Epithelial cell of esophagus (primary cell): ENCODE data around the gene SMCO2.
A peak's percentile ranks its signal among the peaks of the same experiment; 100 is the strongest.

Source experiments
- DNase-seq: peaks from one replicate; pipeline ENCODE4 v3.0.0; 2010; ENCODE audit warnings: low read depth
- H3K4me3 ChIP-seq: 2 replicates; pipeline ENCODE4 v1.5.1; 2011; ENCODE audit warnings: mild to moderate bottlenecking, low read length, control low read depth
- TF ChIP-seq, protein P1 (sequence below): IDR thresholded peaks from 2 replicates; pipeline ENCODE4 v1.5.1; 2011; ENCODE audit warnings: low read depth, mild to moderate bottlenecking, low read length, control low read depth, inconsistent platforms; ENCODE audit not compliant: insufficient read depth; ENCODE audit errors: missing control alignments

The SMCO2 gene

DNA sequence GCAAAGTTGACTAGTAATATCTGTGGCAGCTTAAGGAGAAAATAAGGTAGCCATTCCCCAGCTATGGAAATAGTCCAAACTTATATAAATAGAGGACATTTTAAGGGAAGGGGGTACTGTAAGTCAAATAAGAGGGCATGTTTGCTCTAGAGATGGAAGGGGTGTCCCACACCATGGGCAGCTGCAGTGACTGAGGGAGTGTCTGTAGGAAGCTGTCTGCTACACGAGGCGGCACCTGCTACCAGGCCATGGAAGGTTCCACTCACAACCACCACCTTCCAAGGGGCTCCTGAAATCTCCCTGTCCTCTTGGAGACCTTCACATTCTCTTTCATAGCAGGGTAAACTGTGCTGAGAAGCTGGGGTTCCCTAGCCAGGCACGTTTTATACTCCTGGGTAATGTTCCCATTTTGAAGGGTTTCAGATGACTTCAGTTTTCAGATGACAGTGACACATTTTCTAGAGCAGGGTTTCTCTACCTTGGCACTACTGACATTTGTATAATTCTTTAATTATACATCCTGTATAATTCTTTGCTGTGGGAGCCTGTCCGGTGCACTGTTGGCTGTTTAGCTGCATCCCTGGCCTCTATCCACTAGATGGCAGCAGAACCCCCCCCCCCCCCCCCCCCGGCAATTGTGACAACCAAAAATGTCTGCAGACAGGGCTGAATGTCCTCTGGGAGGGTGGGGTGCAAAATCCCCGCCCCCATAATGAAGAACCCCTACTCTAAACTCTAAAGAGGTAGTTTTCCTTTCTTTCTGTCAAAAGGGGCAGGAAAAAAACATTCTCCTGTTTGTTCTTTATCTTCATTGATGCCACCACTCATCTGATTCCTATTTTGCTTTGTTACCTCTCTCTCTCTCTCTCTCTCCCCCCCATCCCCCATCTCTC lies 11.6 kb upstream of the SMCO2 start:
- TF ChIP-seq, protein P1, sequence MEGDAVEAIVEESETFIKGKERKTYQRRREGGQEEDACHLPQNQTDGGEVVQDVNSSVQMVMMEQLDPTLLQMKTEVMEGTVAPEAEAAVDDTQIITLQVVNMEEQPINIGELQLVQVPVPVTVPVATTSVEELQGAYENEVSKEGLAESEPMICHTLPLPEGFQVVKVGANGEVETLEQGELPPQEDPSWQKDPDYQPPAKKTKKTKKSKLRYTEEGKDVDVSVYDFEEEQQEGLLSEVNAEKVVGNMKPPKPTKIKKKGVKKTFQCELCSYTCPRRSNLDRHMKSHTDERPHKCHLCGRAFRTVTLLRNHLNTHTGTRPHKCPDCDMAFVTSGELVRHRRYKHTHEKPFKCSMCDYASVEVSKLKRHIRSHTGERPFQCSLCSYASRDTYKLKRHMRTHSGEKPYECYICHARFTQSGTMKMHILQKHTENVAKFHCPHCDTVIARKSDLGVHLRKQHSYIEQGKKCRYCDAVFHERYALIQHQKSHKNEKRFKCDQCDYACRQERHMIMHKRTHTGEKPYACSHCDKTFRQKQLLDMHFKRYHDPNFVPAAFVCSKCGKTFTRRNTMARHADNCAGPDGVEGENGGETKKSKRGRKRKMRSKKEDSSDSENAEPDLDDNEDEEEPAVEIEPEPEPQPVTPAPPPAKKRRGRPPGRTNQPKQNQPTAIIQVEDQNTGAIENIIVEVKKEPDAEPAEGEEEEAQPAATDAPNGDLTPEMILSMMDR, result peak; percentile 52
- H3K4me3 ChIP-seq, result no peak overlapping the region
- no peak for DNase-seq

DNA sequence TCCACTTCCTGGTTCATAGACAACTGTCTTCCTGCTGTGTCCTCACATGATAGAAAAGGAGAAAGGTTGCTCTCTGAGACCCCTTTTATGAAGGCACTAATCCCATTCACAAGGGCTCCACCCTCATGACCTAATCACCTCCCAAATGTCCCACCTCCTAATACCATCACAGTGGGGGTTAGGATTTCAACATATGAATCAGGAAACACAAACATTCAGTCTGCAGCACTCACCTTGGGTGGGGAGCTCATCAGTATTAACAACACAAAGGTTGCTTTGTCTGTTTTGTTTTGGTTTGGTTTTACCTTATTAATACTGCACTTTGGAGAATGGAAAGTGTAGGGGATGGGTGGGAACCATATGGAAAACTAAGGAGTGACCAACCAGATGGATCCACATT lies 10.5 kb upstream of the SMCO2 start:
- TF ChIP-seq, protein P1, result no peak
- no peak for DNase-seq

DNA sequence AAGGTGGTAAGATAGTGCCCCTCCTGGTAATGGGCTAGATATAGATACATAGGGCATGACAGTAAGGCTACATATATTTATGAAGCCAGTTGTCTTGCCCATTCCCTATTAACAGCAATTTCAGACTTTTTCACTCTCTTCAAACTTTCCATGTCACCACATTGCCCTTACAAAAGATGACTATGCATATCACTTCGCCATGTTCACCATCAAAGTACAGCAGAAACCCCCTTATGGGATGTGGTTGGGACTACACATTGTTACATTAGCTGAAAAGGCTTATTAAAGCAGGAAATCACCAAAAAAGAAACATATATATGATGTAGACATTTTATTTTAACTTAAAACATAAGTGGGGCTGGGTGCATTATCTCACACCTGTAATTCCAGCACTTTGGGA lies 9.8 kb upstream of the SMCO2 start:
- H3K4me3 ChIP-seq, result no peak overlapping the region
- TF ChIP-seq, protein P1, result no peak
- DNase-seq, result no peak

More for the DNA sequence above, 10.5 kb upstream of the SMCO2 start:
- H3K4me3 ChIP-seq, result no peak overlapping the region

DNA sequence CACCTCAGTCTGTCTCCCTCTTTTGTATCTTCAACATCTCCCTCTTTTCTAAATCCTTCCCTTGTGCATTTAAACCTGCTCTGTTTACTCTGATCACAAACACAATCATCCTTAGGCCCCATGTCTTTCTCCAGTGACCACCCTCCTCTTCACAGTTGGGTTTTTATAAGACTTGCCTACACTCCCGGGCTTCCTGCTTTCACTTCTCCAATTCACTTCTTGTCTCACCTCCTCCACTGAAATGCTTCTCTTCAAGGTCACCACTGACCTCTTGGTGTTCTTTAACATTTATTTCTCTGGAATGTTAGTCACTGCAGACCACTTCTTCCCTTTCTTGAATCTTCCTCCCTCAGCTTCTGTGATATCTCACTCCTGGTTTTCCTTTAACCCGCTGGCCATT lies 8.7 kb upstream of the SMCO2 start:
- no peak for DNase-seq
- TF ChIP-seq, protein P1, result no peak
- no peak overlapping the region for H3K4me3 ChIP-seq

DNA sequence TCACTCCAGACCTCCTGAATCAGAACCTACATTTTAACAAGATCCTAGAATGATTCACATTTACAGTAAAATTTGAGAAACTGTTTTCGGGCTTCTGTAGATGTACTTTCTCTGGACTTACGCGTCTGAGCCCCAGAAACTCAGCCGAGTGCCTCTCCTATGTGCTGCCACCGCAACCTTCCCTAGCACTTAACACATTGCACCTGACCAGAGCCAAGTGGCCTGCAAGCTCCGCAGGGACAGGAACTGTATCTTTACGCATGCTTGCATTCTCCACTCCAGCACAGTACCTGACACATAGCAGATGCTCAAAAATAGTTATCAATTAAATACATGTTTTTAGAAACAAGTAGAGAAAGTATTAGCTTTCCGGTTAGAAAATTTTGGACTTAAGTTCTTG lies 1.2 kb downstream of the SMCO2 start:
- TF ChIP-seq, protein P1, result no peak
- no peak for DNase-seq
- H3K4me3 ChIP-seq, result no peak overlapping the region

DNA sequence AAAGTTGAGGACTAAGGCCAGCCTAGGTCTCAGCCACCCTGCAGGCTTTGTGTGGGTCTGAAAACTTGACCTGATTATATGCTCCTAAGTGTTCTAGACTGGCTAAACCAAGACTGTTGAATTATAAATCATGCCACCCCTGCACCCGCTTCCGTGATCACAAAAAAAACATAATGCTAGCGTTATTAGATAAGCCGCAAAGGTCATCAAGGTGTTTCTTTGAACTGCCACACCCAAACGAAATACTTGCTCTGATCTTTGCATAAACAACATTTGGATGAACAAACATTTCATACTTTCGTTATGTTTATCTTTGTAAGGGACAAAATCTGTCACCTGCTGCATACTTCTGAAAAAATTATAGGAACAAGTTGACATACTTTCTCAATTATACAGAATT lies 2.5 kb downstream of the SMCO2 start:
- H3K4me3 ChIP-seq, result no peak overlapping the region
- TF ChIP-seq, protein P1, result no peak
- DNase-seq, result no peak
